ENCODE results near the gene NUDT16L1. TPM values are rescaled to one million over a fixed set of nuclear protein-coding genes. Genes with fewer than 3 reads are reported as not detected.
"Not testable (repeated sequence)": the region's sequence is repeated elsewhere in the genome, so short reads cannot be mapped to it uniquely, and the experiment has no call there.

The NUDT16L1 gene
- total RNA-seq, 4 donors from 2014 or later, result 7.4 to 10.2 (median 8.8) TPM

DNA sequence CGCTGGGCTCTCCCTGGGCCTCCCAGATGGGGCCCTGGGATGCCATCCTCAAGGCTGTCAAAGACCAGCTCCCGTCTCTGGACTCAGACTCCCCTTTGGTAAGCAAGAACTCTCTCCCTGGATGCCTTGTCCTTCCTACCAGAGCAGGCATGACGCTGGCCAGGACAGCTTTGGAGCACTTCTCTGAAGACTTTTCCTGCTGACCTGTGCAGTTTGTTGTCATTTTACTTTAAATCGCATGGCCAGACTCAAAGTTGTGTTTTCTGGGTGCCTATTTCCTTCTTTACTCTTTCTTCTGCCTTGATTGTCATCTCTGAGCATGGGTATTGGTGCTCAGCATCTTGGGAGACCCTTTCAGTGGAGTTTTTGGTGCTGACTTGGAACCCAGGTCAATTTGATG lies 43.2 kb downstream of the NUDT16L1 start:
- in situ Hi-C loops (cut with MboI; ENCODE audit: low sequenced_read_pairs in 4 of 4), result no loop called here

DNA sequence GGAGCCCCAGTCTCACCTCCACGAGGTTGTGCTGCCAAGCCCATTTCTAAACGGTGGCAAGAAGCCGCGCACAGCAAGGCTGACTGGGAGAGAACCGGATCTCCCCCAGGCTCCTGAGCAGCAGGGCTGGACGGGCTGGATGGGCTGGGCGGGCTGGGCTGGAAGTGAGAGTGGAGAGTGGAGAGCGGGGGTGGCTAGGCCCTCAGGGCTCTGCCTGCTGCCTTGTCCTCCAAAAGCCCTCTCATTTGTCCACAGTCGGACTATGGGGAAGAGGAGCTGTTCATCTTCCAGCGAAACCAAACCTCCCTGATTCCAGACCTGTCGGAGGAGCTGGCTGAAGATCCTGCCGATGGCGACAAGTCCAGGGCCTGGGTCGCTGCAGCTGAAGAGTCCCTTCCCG lies 44.2 kb downstream of the NUDT16L1 start:
- no peaks in the 10 kb centered on the region for H3K9me3 ChIP-seq
- no peaks in the 10 kb centered on the region for H3K36me3 ChIP-seq
- in situ Hi-C loops (cut with MboI; ENCODE audit: low sequenced_read_pairs in 4 of 4), result no loop called here
- no peaks in the 10 kb centered on the region for H3K27me3 ChIP-seq
- TF ChIP-seq POLR2A (IDR thresholded peaks at IDR 0.05), result no peak
- TF ChIP-seq, protein P1, sequence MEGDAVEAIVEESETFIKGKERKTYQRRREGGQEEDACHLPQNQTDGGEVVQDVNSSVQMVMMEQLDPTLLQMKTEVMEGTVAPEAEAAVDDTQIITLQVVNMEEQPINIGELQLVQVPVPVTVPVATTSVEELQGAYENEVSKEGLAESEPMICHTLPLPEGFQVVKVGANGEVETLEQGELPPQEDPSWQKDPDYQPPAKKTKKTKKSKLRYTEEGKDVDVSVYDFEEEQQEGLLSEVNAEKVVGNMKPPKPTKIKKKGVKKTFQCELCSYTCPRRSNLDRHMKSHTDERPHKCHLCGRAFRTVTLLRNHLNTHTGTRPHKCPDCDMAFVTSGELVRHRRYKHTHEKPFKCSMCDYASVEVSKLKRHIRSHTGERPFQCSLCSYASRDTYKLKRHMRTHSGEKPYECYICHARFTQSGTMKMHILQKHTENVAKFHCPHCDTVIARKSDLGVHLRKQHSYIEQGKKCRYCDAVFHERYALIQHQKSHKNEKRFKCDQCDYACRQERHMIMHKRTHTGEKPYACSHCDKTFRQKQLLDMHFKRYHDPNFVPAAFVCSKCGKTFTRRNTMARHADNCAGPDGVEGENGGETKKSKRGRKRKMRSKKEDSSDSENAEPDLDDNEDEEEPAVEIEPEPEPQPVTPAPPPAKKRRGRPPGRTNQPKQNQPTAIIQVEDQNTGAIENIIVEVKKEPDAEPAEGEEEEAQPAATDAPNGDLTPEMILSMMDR (IDR thresholded peaks at IDR 0.05 in 4 of 5, conservative IDR thresholded peaks at IDR 0.05 in 1 of 5), result no peak
- intact Hi-C loops (cut with DNase I; ENCODE audit: low total_unique reads), result no loop called here
- peaks cover 13 to 16% of the 10 kb centered on the region in 2 donors for H3K4me1 ChIP-seq
- ATAC-seq (no peak), DNase-seq (no peak)
- no peak overlapping the region for H3K4me3 ChIP-seq
- no peak overlapping the region for H3K27ac ChIP-seq

More for the DNA sequence above, 43.2 kb downstream of the NUDT16L1 start:
- no peak overlapping the region for H3K4me3 ChIP-seq
- H3K9me3 ChIP-seq, result no peaks in the 10 kb centered on the region
- intact Hi-C loops (cut with DNase I; ENCODE audit: low total_unique reads), result no loop called here
- no peak for ATAC-seq
- peaks cover 13 to 16% of the 10 kb centered on the region in 2 donors for H3K4me1 ChIP-seq
- no peak overlapping the region for H3K27ac ChIP-seq
- H3K36me3 ChIP-seq, result no peaks in the 10 kb centered on the region
- DNase-seq, result no peak
- no peaks in the 10 kb centered on the region for H3K27me3 ChIP-seq
- no peak for TF ChIP-seq POLR2A (IDR thresholded peaks at IDR 0.05)
- TF ChIP-seq, protein P1 (IDR thresholded peaks at IDR 0.05 in 4 of 5, conservative IDR thresholded peaks at IDR 0.05 in 1 of 5), result no peak

DNA sequence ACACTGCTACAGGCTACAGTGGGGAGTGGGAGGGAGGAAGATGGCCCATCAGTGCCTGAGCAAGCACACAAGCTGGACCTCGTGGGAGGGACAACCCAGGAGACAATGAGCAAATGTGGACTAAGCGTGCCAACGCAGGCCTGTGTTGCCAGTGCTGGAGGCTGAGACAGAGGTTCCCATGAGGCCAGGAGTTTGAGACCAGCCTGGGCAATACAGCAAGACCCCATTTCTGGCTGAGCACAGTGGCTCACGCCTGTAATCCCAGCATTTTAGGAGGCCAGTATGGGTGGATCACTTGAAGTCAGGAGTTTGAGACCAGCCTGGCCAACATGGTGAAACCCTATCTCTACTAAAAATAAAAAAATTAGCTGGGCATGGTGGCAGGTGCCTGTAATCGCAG lies 45.0 kb downstream of the NUDT16L1 start:
- H3K36me3 ChIP-seq; H3K4me3 ChIP-seq; H3K9me3 ChIP-seq; intact Hi-C loops (cut with DNase I; ENCODE audit: low total_unique reads); DNase-seq; in situ Hi-C loops (cut with MboI; ENCODE audit: low sequenced_read_pairs in 4 of 4); H3K27ac ChIP-seq; ATAC-seq; H3K27me3 ChIP-seq: not testable (repeated sequence)
- H3K4me1 ChIP-seq, result peaks cover 7 to 11% of the 10 kb centered on the region in 2 donors

- Histone ChIP-seq H3K36me3 (no peaks in the 10 kb centered on the region), H3K27ac (no peak overlapping the region), H3K9me3 (no peaks in the 10 kb centered on the region), H3K4me1 (peaks cover 0 to 3% of the 10 kb centered on the region in 2 donors), H3K4me3 (no peak overlapping the region), H3K27me3 (peaks cover 0 to 3% (median 0%) of the 10 kb centered on the region in 3 donors)
- no peak for DNase-seq
- no peak for ATAC-seq
- no peak for TF ChIP-seq POLR2A (IDR thresholded peaks at IDR 0.05)
- TF ChIP-seq, protein P1 (IDR thresholded peaks at IDR 0.05 in 4 of 5, conservative IDR thresholded peaks at IDR 0.05 in 1 of 5), result no peak
- in situ Hi-C loops (cut with MboI; ENCODE audit: low sequenced_read_pairs in 4 of 4) (no loop called here), intact Hi-C loops (cut with DNase I; ENCODE audit: low total_unique reads) (no loop called here)
These were observed 50.0 kb downstream of the NUDT16L1 start for GRCh38 chr16:4743226-4743878.

GRCh38 chr16:4744555-4745273 lies 51.4 kb downstream of the NUDT16L1 start:
- Histone ChIP-seq H3K36me3 (no peaks in the 10 kb centered on the region), H3K4me3 (no peak overlapping the region), H3K27ac (no peak overlapping the region), H3K27me3 (peaks cover 0 to 3% (median 0%) of the 10 kb centered on the region in 3 donors), H3K9me3 (no peaks in the 10 kb centered on the region), H3K4me1 (peaks cover 0 to 3% of the 10 kb centered on the region in 2 donors)
- no peak for TF ChIP-seq POLR2A (IDR thresholded peaks at IDR 0.05)
- TF ChIP-seq, protein P1 (IDR thresholded peaks at IDR 0.05 in 4 of 5, conservative IDR thresholded peaks at IDR 0.05 in 1 of 5), result no peak
- DNase-seq (no peak), ATAC-seq (no peak)
- intact Hi-C loops (cut with DNase I; ENCODE audit: low total_unique reads), result no loop called here
- in situ Hi-C loops (cut with MboI; ENCODE audit: low sequenced_read_pairs in 4 of 4), result no loop called here
